ENCODE measurements around the gene NPAS3.

DNA sequence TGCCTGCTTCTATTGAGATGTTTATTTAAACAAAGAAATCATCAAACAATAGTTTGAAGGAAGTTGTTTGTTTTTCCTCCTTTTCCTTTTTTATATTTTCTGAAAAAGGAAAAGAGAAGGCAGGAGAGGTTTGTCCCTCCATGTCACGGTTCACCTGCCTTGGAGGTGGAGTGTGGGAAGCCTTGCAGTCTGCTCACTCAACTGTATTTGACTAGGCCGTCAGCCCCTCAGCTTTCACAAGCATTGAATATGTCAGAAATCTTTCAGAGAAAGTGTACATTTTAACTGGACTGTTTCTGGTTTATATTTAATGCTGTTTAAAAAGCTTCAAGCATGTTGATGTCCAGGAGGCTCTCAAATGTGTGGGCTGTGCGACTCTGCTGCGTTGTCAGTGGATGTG is 370.4 kb downstream of the NPAS3 start:
- TF ChIP-seq POLR2A (IDR thresholded peaks at IDR 0.05): no peak
- TF ChIP-seq, protein P1, sequence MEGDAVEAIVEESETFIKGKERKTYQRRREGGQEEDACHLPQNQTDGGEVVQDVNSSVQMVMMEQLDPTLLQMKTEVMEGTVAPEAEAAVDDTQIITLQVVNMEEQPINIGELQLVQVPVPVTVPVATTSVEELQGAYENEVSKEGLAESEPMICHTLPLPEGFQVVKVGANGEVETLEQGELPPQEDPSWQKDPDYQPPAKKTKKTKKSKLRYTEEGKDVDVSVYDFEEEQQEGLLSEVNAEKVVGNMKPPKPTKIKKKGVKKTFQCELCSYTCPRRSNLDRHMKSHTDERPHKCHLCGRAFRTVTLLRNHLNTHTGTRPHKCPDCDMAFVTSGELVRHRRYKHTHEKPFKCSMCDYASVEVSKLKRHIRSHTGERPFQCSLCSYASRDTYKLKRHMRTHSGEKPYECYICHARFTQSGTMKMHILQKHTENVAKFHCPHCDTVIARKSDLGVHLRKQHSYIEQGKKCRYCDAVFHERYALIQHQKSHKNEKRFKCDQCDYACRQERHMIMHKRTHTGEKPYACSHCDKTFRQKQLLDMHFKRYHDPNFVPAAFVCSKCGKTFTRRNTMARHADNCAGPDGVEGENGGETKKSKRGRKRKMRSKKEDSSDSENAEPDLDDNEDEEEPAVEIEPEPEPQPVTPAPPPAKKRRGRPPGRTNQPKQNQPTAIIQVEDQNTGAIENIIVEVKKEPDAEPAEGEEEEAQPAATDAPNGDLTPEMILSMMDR (IDR thresholded peaks at IDR 0.05): no peak
